ENCODE results near the gene AP2S1.
"Not testable (repeated sequence)": the region's sequence is repeated elsewhere in the genome, so short reads cannot be mapped to it uniquely, and the experiment has no call there.

AP2S1 gene

DNA sequence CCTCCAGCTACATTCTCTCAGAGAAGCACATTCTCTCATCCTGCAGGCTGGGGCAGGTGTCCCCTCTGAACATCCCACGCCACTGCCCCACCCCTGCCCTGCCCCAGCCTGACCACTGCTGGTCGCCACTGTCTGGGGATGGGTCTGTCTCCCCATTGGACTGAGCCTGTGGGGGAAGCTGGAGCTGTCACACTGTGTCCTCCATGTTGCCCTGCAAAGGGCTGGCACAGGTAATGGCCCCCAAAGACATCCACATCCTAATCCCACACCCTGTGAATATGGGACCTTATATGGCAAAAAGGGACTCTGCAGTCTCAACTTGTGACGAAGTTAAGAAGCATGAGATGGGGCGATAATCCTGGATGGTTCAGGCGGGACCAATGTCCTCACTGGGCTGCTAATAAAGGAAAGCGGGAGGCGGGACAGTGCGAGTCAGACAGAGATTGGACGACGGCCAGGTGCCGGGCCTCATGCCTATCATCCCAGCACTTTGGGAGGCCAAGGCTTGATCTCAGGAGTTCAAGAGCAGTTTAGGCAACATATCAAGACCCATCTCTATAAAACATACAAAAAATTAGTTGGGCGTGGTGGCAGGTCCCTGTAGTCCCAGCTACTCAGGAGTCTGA is 9.1 kb downstream of the AP2S1 start:
- DNase-seq (ENCODE audit: low spot score): no peak

GRCh38 chr19:46840498-46840942 is 10.1 kb downstream of the AP2S1 start:
- peak; percentile 72 for DNase-seq (ENCODE audit: low spot score)

GRCh38 chr19:46839752-46840497 is 10.7 kb downstream of the AP2S1 start:
- DNase-seq (ENCODE audit: low spot score): no peak

GRCh38 chr19:46838160-46838559 is 12.5 kb downstream of the AP2S1 start:
- DNase-seq (ENCODE audit: low spot score): no peak

GRCh38 chr19:46834984-46835383 is 15.7 kb downstream of the AP2S1 start:
- DNase-seq (ENCODE audit: low spot score): no peak

DNA sequence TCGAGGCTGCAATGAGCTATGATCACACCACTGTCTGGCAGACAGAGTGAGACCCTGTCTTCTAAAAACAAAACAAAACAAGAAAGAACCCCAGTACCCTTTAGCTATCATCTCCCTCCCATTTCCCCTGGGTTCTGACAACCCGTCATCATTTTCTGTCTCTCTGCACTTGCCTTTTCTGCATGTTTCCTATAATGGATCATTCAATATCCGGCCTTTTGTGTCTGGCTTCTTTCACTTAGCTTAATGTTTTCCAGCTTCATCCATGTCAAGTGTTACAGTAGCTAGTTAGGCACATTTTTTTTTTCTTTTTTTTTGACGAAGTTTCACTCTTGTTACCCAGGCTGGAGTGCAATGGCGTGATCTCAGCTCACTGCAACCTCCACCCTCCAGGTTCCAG is 16.5 kb downstream of the AP2S1 start:
- no peak for DNase-seq (ENCODE audit: low spot score)

DNA sequence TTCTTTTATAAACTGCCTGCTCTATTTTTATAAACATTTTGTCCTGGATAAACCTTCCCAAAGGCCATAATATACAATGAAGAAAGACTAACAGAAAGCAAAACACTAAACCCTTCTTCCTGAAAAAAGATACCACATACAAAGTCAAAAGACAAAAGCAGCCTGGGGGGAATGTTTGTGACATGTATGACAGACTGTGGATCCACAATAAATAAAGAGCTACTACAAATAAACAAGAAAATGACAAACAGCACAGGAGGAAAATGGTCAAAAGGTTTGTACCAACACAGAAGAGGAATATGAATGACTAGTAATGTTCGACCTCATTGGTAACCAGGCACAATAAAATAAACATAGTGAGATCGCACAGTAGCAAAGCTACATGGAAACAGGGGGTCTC is 19.8 kb downstream of the AP2S1 start:
- no peak for DNase-seq (ENCODE audit: low spot score)

DNA sequence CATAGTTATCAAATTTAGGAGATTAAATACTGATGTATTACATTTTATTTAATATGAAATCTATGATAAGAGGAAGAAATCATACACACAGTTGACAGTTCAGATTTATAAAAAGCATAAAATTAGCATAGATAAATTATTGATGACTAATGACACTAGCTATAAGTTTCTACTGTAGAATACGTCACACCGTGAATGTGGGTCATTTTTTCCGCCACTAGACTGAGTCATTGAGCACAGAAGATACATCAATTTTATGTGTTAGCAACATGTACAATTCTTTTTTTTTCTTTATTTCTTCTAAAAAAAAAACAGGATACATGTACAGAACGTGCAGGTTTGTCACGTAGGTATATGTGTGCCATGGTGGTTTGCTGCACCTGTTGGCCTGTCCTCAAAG is 22.2 kb downstream of the AP2S1 start:
- DNase-seq (ENCODE audit: low spot score): no peak

DNA sequence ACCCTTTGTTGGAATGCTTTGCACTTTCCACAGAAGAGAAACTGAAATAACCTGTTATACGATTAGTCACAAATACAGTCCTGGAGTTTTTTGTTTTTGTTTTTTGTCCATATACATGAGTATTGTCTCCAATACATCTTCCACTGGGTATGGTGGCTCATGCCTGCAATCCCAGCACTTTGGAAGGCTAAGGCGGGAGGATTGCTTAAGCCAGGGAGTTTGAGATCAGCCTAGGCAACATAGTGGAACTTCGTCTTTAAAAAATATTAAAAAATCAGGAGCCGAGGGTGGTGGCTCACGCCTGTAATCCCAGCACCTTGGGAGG is 25.0 kb downstream of the AP2S1 start:
- no peak for DNase-seq (ENCODE audit: low spot score)

DNA sequence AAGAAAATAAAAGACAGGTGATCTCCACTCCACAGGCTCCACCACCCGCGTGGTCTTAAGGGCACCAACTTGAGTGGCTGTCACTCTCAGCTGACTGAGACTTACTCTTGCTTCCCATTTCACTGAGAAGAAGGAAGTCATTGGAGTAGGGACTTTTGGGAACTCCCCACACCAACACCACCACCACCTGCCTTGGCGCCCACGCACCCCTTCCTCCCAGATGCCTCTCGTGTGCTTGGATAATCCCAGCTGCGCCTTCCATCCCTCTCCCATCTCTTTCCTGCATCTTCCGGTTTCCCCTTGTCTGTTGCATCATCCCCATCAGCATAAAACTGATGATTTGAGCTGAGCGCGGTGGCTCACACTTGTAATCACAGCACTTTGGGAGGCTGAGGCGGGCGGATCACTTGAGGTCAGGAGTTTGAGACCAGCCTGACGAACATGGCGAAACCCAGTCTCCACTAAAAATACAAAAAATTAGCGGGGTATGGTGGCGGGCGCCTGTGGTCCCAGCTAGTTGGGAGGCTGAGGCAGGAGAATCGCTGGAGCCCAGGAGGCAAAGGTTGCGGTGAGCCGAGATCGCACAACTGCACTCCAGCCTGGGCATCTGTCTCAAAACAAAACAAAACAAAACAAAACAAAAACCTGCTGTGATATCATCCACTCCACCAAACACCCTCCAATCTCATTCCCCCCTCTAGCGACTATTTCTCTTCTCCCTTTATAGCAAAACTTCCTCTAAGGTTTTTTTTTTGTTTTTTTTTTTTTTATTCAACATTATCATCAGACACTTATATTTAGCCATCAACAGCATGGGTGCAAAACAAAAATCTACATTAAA is 25.5 kb downstream of the AP2S1 start:
- DNase-seq (ENCODE audit: low spot score): no peak

GRCh38 chr19:46823049-46823448 is 27.6 kb downstream of the AP2S1 start:
- DNase-seq (ENCODE audit: low spot score): no peak

- not testable (repeated sequence) for DNase-seq (ENCODE audit: low spot score)
These were observed 28.2 kb downstream of the AP2S1 start for GRCh38 chr19:46822410-46822787.

- DNase-seq (ENCODE audit: low spot score): no peak
These were observed 28.9 kb downstream of the AP2S1 start for GRCh38 chr19:46821512-46822409.

DNA sequence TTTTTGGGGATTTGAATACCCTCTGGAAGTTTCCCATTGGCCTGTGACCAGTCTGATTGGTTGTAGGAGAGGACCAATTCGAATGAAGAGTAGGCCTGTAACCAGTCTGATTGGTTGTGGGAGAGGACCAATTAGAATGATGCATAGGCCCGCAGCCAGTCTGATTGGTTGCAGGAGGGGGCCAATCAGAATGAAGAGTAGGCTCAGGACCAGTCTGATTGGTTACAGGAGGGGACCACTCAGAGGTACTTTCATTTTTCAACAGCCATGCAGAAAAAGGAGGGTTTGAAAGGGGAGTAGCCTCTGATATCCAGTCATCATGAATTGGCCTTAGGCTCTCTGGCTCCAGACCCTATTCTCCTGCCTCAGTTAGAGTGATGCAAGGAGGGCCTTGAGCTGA is 31.8 kb downstream of the AP2S1 start:
- no peak for DNase-seq (ENCODE audit: low spot score)

- no peak for DNase-seq (ENCODE audit: low spot score)
These were observed 34.6 kb downstream of the AP2S1 start for GRCh38 chr19:46815833-46816627.

DNA sequence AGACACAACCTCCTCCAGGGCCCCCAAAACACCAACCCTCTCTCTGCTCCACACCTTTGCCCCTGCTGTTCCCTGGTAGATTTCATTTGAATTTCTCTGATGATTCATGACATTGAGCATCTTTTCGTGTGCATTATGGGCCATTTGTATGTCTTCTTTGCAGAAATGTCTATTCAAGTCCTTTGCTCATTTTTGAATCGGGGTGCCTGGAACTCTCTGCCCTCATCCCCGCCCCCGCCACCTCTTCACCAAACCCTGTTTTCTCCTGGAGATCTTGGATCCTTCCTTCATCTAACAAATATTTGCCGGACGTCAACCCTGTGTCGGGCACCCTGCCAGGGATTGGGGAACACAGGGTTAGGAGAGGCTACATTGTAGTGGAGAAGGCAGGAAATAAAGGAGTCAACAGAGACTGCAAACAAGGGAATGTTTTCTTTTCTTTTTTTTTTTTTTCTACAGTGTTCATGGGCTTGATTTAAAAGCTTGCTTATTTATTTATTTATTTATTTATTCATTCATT is 36.7 kb downstream of the AP2S1 start:
- DNase-seq (ENCODE audit: low spot score): no peak

- DNase-seq (ENCODE audit: low spot score): no peak
These were observed 37.4 kb downstream of the AP2S1 start for GRCh38 chr19:46812977-46813838.

- DNase-seq (ENCODE audit: low spot score): no peak
These were observed 40.9 kb downstream of the AP2S1 start for GRCh38 chr19:46809534-46810272.

GRCh38 chr19:46806656-46807055 is 44.0 kb downstream of the AP2S1 start:
- no peak for DNase-seq (ENCODE audit: low spot score)
